ENCODE results near the gene CAV1. TPM values are rescaled to one million over a fixed set of nuclear protein-coding genes. Genes with fewer than 3 reads are reported as not detected.

CAV1 gene
- total RNA-seq, 2 experiments from 2014 or later: not detected

DNA sequence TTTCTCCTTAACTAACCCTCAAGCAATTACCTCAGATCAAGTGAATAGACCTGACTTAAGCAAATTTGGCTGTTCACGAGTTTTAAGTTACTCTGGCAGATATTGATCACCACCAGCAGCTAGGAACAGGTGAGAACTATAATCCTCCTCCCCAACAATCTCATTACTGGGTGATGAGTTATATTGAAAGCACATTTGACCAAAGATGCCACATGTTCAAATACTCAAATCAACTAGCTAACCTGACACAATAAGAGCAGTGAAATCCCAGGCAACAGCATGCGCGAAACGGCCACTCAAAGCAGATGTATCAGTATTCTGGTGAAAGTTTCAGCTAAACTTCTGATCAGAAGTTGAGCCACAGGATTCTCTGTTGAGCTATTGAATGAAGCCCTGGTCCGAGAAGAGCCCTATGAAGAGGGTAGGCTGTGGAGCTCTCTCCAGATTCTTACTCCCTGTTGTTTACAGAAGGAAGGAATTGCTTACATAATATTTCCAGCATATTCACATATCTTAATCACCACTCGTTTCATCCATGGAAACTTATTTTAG, 52.6 kb downstream of the CAV1 start:
- H3K36me3 Mint-ChIP-seq (ENCODE audit: low read depth): no peaks in the 10 kb centered on the region
- ATAC-seq (ENCODE audit: poor library complexity) (no peak), DNase-seq (no peak)
- Histone ChIP-seq H3K4me3 (ENCODE audit: low read length) (no peak overlapping the region), H3K9me3 (ENCODE audit: control insufficient read depth in 1 of 2, insufficient read depth in 1 of 2, low read length in 2 of 2) (no peaks in the 10 kb centered on the region), H3K27me3 (ENCODE audit: control insufficient read depth in 1 of 2, insufficient read depth in 2 of 2, low read length in 2 of 2) (no peaks in the 10 kb centered on the region), H3K36me3 (ENCODE audit: insufficient read depth, low read length) (no peaks in the 10 kb centered on the region), H3K4me1 (ENCODE audit: insufficient read depth, low read length) (no peaks in the 10 kb centered on the region), H3K27ac (ENCODE audit: low read depth in 1 of 2, low read length in 2 of 2) (no peak overlapping the region)
- no peaks in the 10 kb centered on the region for H3K9me3 Mint-ChIP-seq
- ChIA-PET POLR2A (no interaction called here), CTCF (interaction anchor here (1.3 kb wide), 1 partner anchor 12 kb away, joined by 3 read pairs; no protein-coding TSS in a partner anchor)
- TF ChIP-seq, protein P1, sequence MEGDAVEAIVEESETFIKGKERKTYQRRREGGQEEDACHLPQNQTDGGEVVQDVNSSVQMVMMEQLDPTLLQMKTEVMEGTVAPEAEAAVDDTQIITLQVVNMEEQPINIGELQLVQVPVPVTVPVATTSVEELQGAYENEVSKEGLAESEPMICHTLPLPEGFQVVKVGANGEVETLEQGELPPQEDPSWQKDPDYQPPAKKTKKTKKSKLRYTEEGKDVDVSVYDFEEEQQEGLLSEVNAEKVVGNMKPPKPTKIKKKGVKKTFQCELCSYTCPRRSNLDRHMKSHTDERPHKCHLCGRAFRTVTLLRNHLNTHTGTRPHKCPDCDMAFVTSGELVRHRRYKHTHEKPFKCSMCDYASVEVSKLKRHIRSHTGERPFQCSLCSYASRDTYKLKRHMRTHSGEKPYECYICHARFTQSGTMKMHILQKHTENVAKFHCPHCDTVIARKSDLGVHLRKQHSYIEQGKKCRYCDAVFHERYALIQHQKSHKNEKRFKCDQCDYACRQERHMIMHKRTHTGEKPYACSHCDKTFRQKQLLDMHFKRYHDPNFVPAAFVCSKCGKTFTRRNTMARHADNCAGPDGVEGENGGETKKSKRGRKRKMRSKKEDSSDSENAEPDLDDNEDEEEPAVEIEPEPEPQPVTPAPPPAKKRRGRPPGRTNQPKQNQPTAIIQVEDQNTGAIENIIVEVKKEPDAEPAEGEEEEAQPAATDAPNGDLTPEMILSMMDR (IDR thresholded peaks at IDR 0.05): no peak
- H3K27me3 Mint-ChIP-seq: peaks cover 4% of the 10 kb centered on the region
- intact Hi-C loops (cut with DNase I, micrococcal nuclease): no loop called here
- H3K27ac Mint-ChIP-seq: no peak overlapping the region
- no peak overlapping the region for H3K4me3 Mint-ChIP-seq
- H3K4me1 Mint-ChIP-seq (ENCODE audit: low read depth): no peaks in the 10 kb centered on the region

DNA sequence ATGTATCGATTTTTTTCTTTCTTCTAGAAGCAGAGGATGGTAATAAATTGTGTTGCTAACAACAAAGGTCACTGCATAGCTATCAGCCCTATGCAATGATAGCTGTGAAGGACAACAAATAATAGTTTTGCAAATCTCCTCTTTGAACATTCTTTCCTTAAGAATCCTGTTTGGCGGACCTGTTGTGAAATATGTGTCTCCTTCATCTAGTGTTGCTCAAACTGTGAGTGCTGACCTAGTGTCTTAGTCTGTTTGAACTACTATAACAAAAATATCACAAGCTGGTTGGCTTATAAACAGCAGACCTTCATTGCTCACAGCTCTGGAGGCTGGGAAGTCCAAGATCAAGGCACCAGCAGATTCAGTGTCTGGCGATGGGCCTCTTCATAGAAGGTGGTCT, 53.7 kb downstream of the CAV1 start:
- H3K36me3 ChIP-seq (ENCODE audit: insufficient read depth, low read length): no peaks in the 10 kb centered on the region
- ATAC-seq (ENCODE audit: poor library complexity): no peak
- H3K4me3 ChIP-seq (ENCODE audit: low read length): no peak overlapping the region
- DNase-seq: no peak
- Mint-ChIP-seq H3K36me3 (ENCODE audit: low read depth) (no peaks in the 10 kb centered on the region), H3K27me3 (no peaks in the 10 kb centered on the region), H3K9me3 (no peaks in the 10 kb centered on the region), H3K4me3 (no peak overlapping the region), H3K27ac (no peak overlapping the region), H3K4me1 (ENCODE audit: low read depth) (peaks cover 4% of the 10 kb centered on the region)
- H3K27me3 ChIP-seq (ENCODE audit: control insufficient read depth in 1 of 2, insufficient read depth in 2 of 2, low read length in 2 of 2): no peaks in the 10 kb centered on the region
- TF ChIP-seq, protein P1 (IDR thresholded peaks at IDR 0.05): no peak
- ChIA-PET POLR2A (no interaction called here), CTCF (no interaction called here)
- H3K4me1 ChIP-seq (ENCODE audit: insufficient read depth, low read length): peaks cover 2% of the 10 kb centered on the region
- intact Hi-C loops (cut with DNase I, micrococcal nuclease): no loop called here
- H3K9me3 ChIP-seq (ENCODE audit: control insufficient read depth in 1 of 2, insufficient read depth in 1 of 2, low read length in 2 of 2): no peaks in the 10 kb centered on the region
- no peak overlapping the region for H3K27ac ChIP-seq (ENCODE audit: low read depth in 1 of 2, low read length in 2 of 2)

DNA sequence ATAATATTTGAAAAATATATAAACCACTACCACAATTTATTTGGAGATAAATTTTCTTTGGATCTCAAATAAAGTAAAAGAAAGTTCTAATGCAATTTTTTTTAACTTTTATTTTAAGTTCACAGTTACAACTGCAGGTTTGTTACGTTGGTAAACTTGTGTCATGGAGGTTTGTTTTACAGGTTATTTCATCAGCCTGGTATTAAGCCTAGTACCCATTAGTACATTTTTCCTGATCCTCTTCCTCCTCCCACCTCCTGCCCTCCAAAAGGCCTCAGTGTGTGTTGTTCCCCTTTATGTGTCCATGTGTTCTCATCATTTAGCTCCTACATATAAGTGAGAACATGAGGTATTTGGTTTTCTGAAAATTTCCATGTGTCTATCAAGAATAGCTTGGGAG, 54.5 kb downstream of the CAV1 start:
- TF ChIP-seq, protein P1 (IDR thresholded peaks at IDR 0.05): no peak
- no peaks in the 10 kb centered on the region for H3K27me3 Mint-ChIP-seq
- H3K36me3 Mint-ChIP-seq (ENCODE audit: low read depth): no peaks in the 10 kb centered on the region
- H3K4me1 Mint-ChIP-seq (ENCODE audit: low read depth): peaks cover 4% of the 10 kb centered on the region
- Histone ChIP-seq H3K4me3 (ENCODE audit: low read length) (no peak overlapping the region), H3K9me3 (ENCODE audit: control insufficient read depth in 1 of 2, insufficient read depth in 1 of 2, low read length in 2 of 2) (no peaks in the 10 kb centered on the region), H3K36me3 (ENCODE audit: insufficient read depth, low read length) (no peaks in the 10 kb centered on the region), H3K27ac (ENCODE audit: low read depth in 1 of 2, low read length in 2 of 2) (no peak overlapping the region), H3K27me3 (ENCODE audit: control insufficient read depth in 1 of 2, insufficient read depth in 2 of 2, low read length in 2 of 2) (no peaks in the 10 kb centered on the region), H3K4me1 (ENCODE audit: insufficient read depth, low read length) (peaks cover 2% of the 10 kb centered on the region)
- POLR2A ChIA-PET: no interaction called here
- H3K27ac Mint-ChIP-seq: no peak overlapping the region
- intact Hi-C loops (cut with DNase I, micrococcal nuclease): no loop called here
- CTCF ChIA-PET: interaction anchor here (1.0 kb wide), 1 partner anchor 13 kb away, joined by 3 read pairs; no protein-coding TSS in a partner anchor
- no peaks in the 10 kb centered on the region for H3K9me3 Mint-ChIP-seq
- no peak overlapping the region for H3K4me3 Mint-ChIP-seq
- DNase-seq (no peak), ATAC-seq (ENCODE audit: poor library complexity) (no peak)

Data from CD4-positive, alpha-beta T cell (primary cell).